GM19324 (cell line): ENCODE results near the gene GRID2.
A peak's percentile ranks its signal among the peaks of the same experiment; 100 is the strongest.
"Not testable (repeated sequence)": the region's sequence is repeated elsewhere in the genome, so short reads cannot be mapped to it uniquely, and the experiment has no call there.

Source experiments
- ATAC-seq: cut with Tn5 transposase; IDR thresholded peaks from one replicate; pipeline ENCODE4 v1.9.1; 2021; ENCODE audit warnings: mild to moderate bottlenecking, moderate library complexity; ENCODE audit not compliant: unreplicated experiment, low FRiP score

The GRID2 gene

GRCh38 chr4:93267747-93268146 lies 964.0 kb downstream of the GRID2 start:
- no peak for ATAC-seq

DNA sequence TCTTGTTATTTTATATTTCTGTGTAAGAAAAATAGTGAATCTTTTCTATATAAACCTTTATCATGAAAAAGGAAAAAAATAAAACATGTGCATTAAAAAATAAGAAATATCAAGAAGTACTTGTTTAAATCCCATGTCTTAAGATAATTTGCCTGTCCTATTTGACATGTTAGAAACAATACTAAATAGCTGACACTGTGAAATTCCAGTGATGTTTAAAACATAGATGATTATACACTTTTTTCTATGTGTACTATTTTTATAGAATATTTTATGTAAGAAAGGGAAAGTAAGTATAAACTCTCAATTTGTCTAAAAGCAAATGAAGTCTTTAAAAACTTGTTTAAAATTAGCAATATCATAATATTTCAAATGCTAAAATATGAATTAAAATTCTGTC lies 981.6 kb downstream of the GRID2 start:
- ATAC-seq: no peak

DNA sequence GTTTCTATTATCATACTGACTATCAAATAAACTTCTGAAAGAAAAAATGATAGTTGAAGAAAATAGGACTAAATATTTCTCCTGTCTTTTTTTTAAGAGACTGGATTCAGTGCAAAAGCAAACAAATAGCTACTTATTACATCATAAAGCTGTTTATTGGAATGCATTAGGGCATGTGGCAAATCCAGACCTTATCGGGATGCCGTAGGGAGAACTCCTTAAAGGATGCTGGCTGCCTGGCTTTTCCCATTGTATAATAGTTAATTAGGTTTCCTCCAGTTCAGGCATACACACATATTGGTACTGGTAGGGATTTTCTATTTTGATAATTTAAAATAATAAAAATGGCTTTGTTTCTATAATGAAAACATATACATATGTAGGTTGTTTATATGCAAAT lies 985.5 kb downstream of the GRID2 start:
- no peak for ATAC-seq

DNA sequence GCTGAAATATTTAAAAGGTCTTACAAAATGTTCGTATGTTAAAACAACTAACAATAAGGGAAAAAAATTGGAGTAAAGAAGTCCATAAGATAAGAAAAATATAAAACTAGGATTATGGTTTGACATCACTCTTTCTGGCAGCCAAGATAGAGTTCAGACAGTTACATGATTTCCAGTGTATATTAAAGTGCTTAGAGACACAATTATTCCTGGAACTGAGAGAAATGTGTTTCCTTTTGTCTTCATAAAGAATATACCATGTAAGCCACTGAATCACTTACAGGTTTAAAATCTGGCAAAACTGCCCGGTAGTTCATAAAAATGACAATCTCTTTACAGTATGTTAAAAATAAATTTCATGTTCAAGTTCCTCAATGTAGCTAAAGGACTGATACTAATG lies 986.1 kb downstream of the GRID2 start:
- no peak for ATAC-seq

GRCh38 chr4:93299118-93299517 lies 995.4 kb downstream of the GRID2 start:
- no peak for ATAC-seq

GRCh38 chr4:93300780-93301555 lies 997.2 kb downstream of the GRID2 start:
- not testable (repeated sequence) for ATAC-seq

GRCh38 chr4:93302310-93302709 lies 998.5 kb downstream of the GRID2 start:
- no peak for ATAC-seq

DNA sequence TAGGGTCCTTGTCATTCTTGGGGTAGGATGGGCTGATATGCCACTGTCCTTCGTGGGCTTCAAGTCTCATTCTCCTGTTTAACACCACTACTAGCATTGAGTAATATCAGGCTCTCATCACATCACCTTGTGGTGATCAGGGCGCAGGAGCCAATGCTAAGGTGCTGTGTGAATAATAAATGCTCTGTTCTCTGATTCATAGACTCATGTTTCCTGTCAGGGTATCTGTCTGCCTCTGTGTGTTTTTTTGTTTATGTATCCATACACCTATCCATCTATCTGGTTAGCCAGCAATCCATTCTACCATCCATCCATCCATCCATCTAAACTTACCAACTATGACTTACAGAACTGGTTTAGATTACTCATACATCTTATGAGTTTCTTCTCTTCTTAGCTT lies 999.7 kb downstream of the GRID2 start:
- ATAC-seq: no peak

GRCh38 chr4:93312299-93312698 lies 1008.5 kb downstream of the GRID2 start:
- no peak for ATAC-seq

DNA sequence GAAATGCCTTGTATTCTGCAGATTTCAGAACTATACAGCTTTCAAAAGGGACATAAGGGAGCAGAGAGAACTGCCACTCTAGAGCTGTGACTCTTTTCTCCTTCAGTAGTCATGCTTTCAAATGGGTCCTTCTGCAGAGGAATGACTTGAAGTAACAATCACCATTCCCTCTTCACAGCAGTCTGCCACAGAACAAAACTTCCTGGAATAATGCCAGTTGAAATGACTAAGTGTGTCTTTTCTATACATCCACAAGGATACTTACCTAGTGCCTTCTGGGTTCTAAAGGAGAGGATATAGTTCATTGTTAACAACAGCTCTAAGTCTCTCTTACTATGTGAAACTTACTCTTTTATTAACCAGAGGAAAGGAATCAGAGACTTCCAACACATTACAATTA lies 1009.4 kb downstream of the GRID2 start:
- no peak for ATAC-seq

GRCh38 chr4:93317057-93317456 lies 1013.3 kb downstream of the GRID2 start:
- no peak for ATAC-seq

GRCh38 chr4:93317561-93317960 lies 1013.8 kb downstream of the GRID2 start:
- ATAC-seq: no peak

DNA sequence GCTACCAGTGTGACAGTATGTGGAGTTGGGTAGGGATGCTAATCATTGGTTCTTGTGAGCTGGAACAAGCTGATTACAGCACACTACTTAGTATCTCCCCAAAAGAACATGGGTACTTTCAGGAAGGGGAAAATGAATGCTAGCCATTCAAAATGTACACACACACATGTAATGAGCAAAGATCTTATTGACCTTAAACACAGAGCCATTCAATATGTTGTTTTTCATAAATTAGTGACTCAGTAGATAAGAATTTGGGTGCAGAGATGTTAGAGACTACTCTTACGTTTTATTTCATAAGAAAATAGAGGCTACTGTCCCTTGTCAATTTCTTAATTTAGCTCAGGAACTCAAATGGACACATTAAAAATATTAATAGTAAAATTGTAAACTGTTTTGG lies 1015.3 kb downstream of the GRID2 start:
- no peak for ATAC-seq

DNA sequence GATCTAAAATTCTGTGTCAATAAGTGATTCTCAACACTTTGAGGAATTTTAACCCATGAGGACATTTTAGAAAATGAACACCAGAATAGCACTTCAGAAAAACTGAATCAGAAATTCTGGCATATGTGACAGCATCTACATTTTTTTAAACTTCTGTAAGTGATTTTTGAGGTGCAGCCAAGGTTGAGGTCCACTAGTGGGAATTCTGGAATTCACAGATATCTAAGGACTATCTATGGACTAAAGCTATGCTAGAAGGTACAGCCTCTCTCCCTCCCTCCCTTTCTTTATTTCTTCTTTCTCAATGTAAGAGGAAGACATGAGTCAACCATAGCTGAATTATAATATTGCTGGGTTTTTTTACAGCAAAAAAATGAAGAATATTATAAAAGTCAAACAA lies 1016.6 kb downstream of the GRID2 start:
- ATAC-seq: no peak

- no peak for ATAC-seq
Observed at GRCh38 chr4:93327346-93327745, 1023.6 kb downstream of the GRID2 start.

DNA sequence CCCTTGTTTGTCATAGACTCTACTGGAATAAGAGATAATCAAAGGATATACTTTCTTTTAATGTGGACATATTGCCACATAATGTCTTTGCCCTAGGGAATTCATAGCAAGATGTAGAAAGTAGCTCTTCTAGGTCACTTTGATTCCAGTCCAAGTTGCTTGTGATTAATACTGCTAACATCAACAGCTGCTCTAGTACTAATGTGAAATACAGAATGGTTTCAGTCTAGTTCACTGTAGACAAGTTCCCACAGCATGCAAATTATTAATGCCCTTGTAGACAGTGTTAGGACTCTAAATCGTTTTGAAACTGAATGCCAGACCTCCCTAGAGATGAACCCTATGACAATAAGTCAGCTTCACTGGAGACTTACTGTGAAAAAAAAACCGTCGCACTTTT lies 1030.2 kb downstream of the GRID2 start:
- peak; percentile 98 for ATAC-seq

DNA sequence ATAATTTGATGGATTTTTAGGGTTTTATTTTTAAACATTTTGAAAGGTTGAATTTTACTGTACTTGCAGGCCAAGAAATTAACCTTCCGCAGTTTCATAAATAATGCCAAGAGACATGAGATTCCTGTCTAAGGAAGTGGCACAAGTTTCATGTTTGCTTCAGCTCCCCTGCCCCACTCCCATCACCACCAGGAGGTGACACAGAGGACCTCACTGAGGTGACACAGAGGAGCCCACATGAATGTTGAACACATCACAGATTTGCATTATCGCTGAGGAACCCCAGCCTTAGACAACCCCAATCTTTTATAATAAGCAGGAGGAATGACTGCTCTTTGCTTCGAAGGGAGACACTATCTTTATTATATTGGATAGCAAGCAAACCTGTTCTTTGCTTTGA lies 1033.4 kb downstream of the GRID2 start:
- no peak for ATAC-seq

- no peak for ATAC-seq
Observed at GRCh38 chr4:93342738-93343137, 1039.0 kb downstream of the GRID2 start.

GRCh38 chr4:93346840-93347239 lies 1043.1 kb downstream of the GRID2 start:
- ATAC-seq: no peak

DNA sequence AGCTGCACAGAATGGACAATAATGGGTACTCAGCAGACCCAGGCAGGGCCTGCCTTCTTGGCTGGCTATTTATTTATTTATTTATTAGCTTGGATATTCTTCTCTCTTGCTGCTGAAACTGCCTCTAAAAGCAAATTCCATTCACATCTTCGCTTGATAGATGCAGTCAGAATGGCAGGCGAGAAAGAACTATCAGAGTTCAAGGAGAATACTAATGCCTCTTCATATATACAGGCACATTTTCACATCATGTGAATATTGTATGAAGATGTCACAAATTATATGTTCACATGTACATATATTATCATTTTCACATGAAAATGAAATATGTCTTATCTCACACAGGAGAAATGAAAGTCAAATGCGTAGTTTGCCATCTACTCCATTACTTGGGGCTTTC lies 1045.1 kb downstream of the GRID2 start:
- no peak for ATAC-seq

DNA sequence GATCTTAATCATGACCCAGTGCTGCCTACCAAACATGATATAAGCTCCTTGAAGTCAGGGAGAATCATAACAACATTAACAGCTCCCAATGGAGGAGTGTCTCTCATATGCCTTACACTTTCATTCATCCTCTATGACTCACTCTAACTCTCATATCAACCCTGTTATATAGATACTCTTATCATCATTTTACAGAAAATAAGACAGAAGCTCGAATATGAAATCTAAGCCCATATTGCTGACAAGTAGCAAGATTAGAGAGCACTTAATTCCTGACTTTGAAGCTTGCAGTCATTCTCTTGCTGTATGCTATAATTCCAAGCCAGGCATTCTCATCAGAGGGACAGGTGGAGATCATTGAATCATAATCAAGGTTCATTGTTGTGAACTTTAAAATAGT lies 1048.1 kb downstream of the GRID2 start:
- ATAC-seq: no peak

GRCh38 chr4:93355411-93355810 lies 1051.6 kb downstream of the GRID2 start:
- no peak for ATAC-seq

DNA sequence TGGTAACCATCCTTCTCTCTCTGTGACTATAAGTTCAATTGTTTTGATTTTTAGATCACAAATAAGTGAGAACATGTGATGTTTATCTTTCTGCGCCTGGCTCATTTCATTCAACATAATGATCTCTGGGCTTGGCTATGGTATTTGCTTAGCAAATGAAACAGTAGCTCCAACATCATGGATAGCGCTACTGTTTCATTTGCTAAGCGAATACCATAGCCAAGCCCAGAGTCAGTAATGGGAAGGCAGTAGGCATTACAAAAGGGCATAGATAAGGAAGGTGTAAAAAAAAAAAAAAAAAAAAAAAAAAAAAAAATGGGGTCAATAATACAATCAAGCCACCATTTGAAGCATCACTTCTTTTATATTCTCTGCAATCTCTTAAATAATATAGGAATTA lies 1055.8 kb downstream of the GRID2 start:
- ATAC-seq: no peak
